Spleen (tissue), 7 donors: ENCODE data around the gene FAP.

Experiments
- CTCF ChIP-seq, 11 experiments: fragments of 200-600 bp in 7 of 11; fragments of 450-650 bp in 4 of 11; sonication (generic) in 4 of 11; IDR thresholded peaks in 8 of 11; conservative IDR thresholded peaks in 3 of 11; 1 replicate in 7 of 11; 2 replicates in 4 of 11; pipeline versions ENCODE4 v1.4.0 to v1.8.0; 2016 to 2021; ENCODE audit warnings: antibody characterized with exemption in 11 of 11, inconsistent platforms in 4 of 11, mild to moderate bottlenecking in 1 of 11
- POLR2A ChIP-seq, 3 donors: fragments of 450-650 bp; IDR thresholded peaks; one replicate each; pipeline ENCODE4 v1.5.1; 2017; ENCODE audit warnings: antibody characterized with exemption in 3 of 3, mild to moderate bottlenecking in 1 of 3
- POLR2AphosphoS5 ChIP-seq, 3 donors: sonication (generic); formaldehyde crosslinking; IDR thresholded peaks; one replicate each; pipeline ENCODE4 v1.5.1; 2017; ENCODE audit warnings: antibody characterized with exemption in 3 of 3
- donor health status: DM: no; HTN: no; CAD: no; lungs with moderate emphysema.
- donor health status: DM: no; HTN: no; CAD: no.
- donor health status: DM: no; HTN: no; CAD: no.

- TF ChIP-seq POLR2A (IDR thresholded peaks at IDR 0.05) = no peak
- no peak for TF ChIP-seq CTCF (IDR thresholded peaks at IDR 0.05 in 8 of 11, conservative IDR thresholded peaks at IDR 0.05 in 3 of 11)
- TF ChIP-seq POLR2AphosphoS5 (IDR thresholded peaks at IDR 0.05) = no peak
These were observed 470 bp upstream of the FAP start for GRCh38 chr2:162243715-162244114.
